Prostate gland (tissue), 2 donors: Measurements from ENCODE around the gene NRAP. TPM values are rescaled to one million over a fixed set of nuclear protein-coding genes. Genes with fewer than 3 reads are reported as not detected.
A peak's percentile ranks its signal among the peaks of the same experiment; 100 is the strongest.

ENCODE experiments used
- DNase-seq: peaks from one replicate; pipeline ENCODE4 v3.0.0-alpha.2; 2019; ENCODE audit warnings: low spot score
- H3K27ac ChIP-seq, 2 donors: fragments of 200-600 bp; sonication (generic); 2 replicates each; pipeline ENCODE4 v1.5.1; 2017 to 2019
- H3K27me3 ChIP-seq: fragments of 200-600 bp; sonication (generic); replicated peaks from 2 replicates; pipeline ENCODE4 v1.5.1; 2019; ENCODE audit not compliant: insufficient read depth
- H3K36me3 ChIP-seq, 2 donors: fragments of 200-600 bp; sonication (generic); 1 replicate in 1 of 2; 2 replicates in 1 of 2; pipeline versions ENCODE4 v1.5.1 to v1.8.1; 2017 to 2019
- H3K4me1 ChIP-seq: fragments of 200-600 bp; sonication (generic); replicated peaks from 2 replicates; pipeline ENCODE4 v1.5.1; 2019
- H3K4me3 ChIP-seq, 2 donors: fragments of 200-600 bp; sonication (generic); 2 replicates each; pipeline ENCODE4 v1.5.1; 2017 to 2019
- H3K9me3 ChIP-seq: fragments of 200-600 bp; sonication (generic); 2 replicates; pipeline ENCODE4 v1.5.1; 2017
- POLR2A ChIP-seq: fragments of 450-650 bp; IDR thresholded peaks from one replicate; pipeline ENCODE4 v1.6.1; 2016; ENCODE audit warnings: antibody characterized with exemption, mild to moderate bottlenecking
- POLR2AphosphoS5 ChIP-seq: sonication (generic); formaldehyde crosslinking; IDR thresholded peaks from one replicate; pipeline ENCODE4 v1.6.1; 2017; ENCODE audit warnings: antibody characterized with exemption
- WGBS: methylation state at CpG from one replicate; pipeline ENCODE4 v1.1.5; 2018; 5-methylcytosine and 5-hydroxymethylcytosine counted together
- intact Hi-C: fragments of 100-400 bp; cut with DNase I; formaldehyde crosslinking; loops from one replicate; pipeline ENCODE4 v1.14.2; 2022
- total RNA-seq, 2 donors: library from RNA; depleted of rRNA; stranded (reverse); fragments of >200 nt; gene quantifications; one replicate each; pipeline ENCODE4 v1.1.0, GENCODE V29; 2016
- TF ChIP-seq, protein P1 (sequence below), 4 experiments: fragments of 200-600 bp in 2 of 4; fragments of 450-650 bp in 2 of 4; sonication (generic) in 2 of 4; IDR thresholded peaks; 1 replicate in 3 of 4; 2 replicates in 1 of 4; pipeline ENCODE4 v1.5.1; 2016 to 2019; ENCODE audit warnings: antibody characterized with exemption in 4 of 4, mild to moderate bottlenecking in 2 of 4, moderate library complexity in 2 of 4

Gene NRAP
- total RNA-seq, 2 donors from 2014 or later, result 0.85 to 11.2 TPM

DNA sequence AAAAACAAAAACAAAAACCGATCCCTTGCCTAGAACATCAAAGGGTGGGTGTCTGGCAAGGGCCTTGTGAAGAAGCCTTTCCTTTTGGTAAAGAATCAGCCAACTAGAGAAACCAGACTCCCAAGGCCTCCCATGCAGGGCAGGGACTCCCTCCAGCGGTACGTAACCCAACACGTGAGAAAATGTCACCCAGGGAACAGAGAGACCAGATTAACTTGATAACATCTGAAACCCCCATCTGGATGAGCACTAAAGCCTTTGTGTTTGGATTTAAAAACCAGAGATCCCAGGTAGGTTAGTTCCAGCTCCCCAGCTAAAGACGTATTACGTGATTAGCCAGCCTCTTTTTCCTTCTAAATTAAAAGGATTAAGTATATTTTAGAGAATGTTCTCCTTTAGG is 114.0 kb downstream of the NRAP start:
- Histone ChIP-seq H3K27ac (peak overlapping the region in 1 of 2 donors; percentile 2), H3K4me3 (no peak overlapping the region), H3K9me3 (no peaks in the 10 kb centered on the region), H3K27me3 (no peaks in the 10 kb centered on the region), H3K36me3 (no peaks in the 10 kb centered on the region), H3K4me1 (no peaks in the 10 kb centered on the region)
- TF ChIP-seq POLR2AphosphoS5 (no peak), POLR2A (no peak)
- TF ChIP-seq, protein P1, sequence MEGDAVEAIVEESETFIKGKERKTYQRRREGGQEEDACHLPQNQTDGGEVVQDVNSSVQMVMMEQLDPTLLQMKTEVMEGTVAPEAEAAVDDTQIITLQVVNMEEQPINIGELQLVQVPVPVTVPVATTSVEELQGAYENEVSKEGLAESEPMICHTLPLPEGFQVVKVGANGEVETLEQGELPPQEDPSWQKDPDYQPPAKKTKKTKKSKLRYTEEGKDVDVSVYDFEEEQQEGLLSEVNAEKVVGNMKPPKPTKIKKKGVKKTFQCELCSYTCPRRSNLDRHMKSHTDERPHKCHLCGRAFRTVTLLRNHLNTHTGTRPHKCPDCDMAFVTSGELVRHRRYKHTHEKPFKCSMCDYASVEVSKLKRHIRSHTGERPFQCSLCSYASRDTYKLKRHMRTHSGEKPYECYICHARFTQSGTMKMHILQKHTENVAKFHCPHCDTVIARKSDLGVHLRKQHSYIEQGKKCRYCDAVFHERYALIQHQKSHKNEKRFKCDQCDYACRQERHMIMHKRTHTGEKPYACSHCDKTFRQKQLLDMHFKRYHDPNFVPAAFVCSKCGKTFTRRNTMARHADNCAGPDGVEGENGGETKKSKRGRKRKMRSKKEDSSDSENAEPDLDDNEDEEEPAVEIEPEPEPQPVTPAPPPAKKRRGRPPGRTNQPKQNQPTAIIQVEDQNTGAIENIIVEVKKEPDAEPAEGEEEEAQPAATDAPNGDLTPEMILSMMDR (IDR thresholded peaks at IDR 0.05), result no peak
- 54% methylated on average over 6 of the region's 6 CpGs for WGBS
- intact Hi-C loops, result no loop called here
- no peak for DNase-seq

DNA sequence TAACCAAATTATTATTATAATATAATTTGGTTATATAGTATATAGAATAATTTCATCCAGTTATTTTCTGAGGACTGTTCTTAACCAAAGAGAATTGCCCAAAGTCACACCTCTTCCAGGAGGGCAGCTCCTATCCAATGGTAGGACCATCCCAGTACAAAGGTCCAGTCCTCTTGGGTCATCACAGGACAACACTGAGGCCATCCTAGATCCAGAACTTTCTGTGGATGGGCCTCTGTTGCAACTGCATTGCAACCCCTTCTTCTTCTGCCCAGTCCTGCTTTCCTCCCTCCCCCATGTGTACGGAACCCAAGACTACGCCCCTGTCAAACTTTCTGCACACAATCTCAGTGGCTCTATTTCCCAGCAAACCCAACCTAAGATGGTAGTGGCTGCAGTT is 116.4 kb downstream of the NRAP start:
- Histone ChIP-seq H3K36me3 (no peaks in the 10 kb centered on the region), H3K27me3 (no peaks in the 10 kb centered on the region), H3K4me1 (no peaks in the 10 kb centered on the region), H3K4me3 (no peak overlapping the region), H3K9me3 (no peaks in the 10 kb centered on the region), H3K27ac (no peak overlapping the region)
- DNase-seq, result no peak
- 100% methylated on average over 2 of the region's 2 CpGs for WGBS
- no peak for TF ChIP-seq POLR2AphosphoS5
- TF ChIP-seq POLR2A, result no peak
- TF ChIP-seq, protein P1 (IDR thresholded peaks at IDR 0.05), result no peak
- intact Hi-C loops, result no loop called here

DNA sequence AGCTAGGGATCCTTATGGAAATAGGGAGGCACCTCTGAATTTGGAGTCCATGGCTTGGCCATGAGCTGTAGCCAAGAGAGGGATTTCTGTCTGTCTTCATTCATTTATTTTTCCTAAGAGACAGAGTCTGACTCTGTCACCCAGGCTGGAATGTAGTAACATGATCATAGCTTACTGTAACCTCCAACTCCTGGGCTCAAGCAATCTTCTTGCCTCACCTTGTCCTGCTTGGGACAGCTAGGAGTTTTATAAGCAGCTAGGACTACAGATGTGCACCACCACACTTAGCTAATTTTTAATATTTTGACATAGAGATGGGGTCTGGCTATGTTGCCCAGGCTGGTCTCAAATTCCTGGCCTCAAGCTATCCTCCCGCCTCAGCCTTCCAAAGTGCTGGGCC is 119.4 kb downstream of the NRAP start:
- H3K36me3 ChIP-seq, result no peaks in the 10 kb centered on the region
- WGBS, result 91% methylated on average over 1 of the region's 1 CpG
- H3K4me1 ChIP-seq, result no peaks in the 10 kb centered on the region
- intact Hi-C loops, result no loop called here
- no peak overlapping the region for H3K27ac ChIP-seq
- DNase-seq, result no peak
- H3K27me3 ChIP-seq, result no peaks in the 10 kb centered on the region
- TF ChIP-seq POLR2AphosphoS5 (no peak), POLR2A (no peak)
- TF ChIP-seq, protein P1 (IDR thresholded peaks at IDR 0.05), result no peak
- no peak overlapping the region for H3K4me3 ChIP-seq
- H3K9me3 ChIP-seq, result no peaks in the 10 kb centered on the region

DNA sequence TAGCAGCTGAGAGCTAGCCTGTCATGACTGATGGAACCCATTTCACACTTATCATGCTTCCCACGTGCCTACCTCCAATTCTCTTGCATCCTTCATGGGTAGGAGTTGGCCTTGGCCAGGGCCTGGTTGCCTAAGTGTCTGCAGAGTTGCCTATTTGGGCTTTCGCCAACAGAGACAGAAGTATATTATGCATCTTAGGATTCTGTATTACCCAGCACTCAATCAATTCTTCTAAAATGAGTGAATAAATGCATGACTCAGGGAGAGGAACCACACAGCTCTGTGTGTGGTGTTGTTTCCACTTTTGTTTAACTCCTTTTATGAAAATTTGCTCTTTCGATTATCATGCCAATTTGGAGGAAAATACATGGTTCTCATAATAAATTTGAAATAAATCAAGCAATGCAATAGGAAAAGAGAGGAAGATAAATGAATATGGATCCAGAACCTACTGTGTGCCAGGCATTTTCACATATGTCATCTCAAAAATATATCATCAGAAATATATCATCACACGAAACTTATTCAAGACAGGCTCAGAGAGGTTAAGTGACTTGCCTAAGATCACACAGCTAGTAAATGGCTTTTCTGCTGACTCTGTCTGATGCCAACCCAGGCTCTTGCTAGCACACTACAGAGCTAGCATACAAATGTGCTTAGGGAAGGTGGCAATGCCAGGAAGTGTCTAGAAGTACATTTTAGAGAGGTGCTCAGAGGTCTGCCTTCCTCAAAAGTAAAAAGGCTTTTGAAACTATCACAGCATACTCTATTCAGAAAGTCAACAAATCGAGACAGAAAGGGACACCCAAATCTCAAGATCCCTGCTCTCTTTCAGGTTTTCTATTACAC is 120.5 kb downstream of the NRAP start:
- TF ChIP-seq, protein P1 (IDR thresholded peaks at IDR 0.05), result no peak
- TF ChIP-seq POLR2A, result no peak
- DNase-seq, result no peak
- Histone ChIP-seq H3K4me1 (no peaks in the 10 kb centered on the region), H3K27me3 (no peaks in the 10 kb centered on the region), H3K4me3 (no peak overlapping the region), H3K36me3 (no peaks in the 10 kb centered on the region), H3K27ac (no peak overlapping the region), H3K9me3 (no peaks in the 10 kb centered on the region)
- 88% methylated on average over 5 of the region's 5 CpGs for WGBS
- intact Hi-C loops, result no loop called here

DNA sequence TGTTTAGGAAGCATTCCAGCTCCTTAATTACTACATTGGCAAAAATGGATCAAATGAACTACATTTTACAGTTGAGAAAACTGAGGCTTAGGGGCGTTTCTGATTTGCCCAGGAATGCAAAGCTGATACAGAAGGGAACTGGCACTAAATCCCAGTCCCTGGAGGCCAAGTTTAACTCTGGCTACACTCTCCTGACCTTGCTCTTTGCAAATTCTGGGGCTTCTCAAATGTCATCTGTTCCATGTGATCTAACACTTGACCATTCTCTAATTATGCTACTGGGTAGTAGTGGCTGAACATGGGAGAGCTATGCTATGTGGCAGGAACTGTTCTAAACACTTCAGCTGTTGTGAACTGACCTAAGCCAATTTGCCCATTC is 122.3 kb downstream of the NRAP start:
- TF ChIP-seq POLR2AphosphoS5 (no peak), POLR2A (no peak)
- TF ChIP-seq, protein P1 (IDR thresholded peaks at IDR 0.05), result no peak
- Histone ChIP-seq H3K27ac (no peak overlapping the region), H3K4me1 (no peaks in the 10 kb centered on the region), H3K4me3 (no peak overlapping the region), H3K9me3 (no peaks in the 10 kb centered on the region), H3K36me3 (no peaks in the 10 kb centered on the region), H3K27me3 (no peaks in the 10 kb centered on the region)
- intact Hi-C loops, result no loop called here
- DNase-seq, result no peak
- 48% methylated on average over 1 of the region's 1 CpG for WGBS
